Measurements from ENCODE around the gene RGPD4. TPM values are rescaled to one million over a fixed set of nuclear protein-coding genes. Genes with fewer than 3 reads are reported as not detected.
A peak's percentile ranks its signal among the peaks of the same experiment; 100 is the strongest.
"Not testable (repeated sequence)": the region's sequence is repeated elsewhere in the genome, so short reads cannot be mapped to it uniquely, and the experiment has no call there.

The RGPD4 gene
- total RNA-seq, 4 donors from 2014 or later: not detected

- Histone ChIP-seq H3K4me3 (replicated peaks in 1 of 3) (no peak overlapping the region), H3K36me3 (no peaks in the 10 kb centered on the region), H3K27ac (no peak overlapping the region), H3K9me3 (no peaks in the 10 kb centered on the region), H3K27me3 (no peaks in the 10 kb centered on the region), H3K4me1 (no peaks in the 10 kb centered on the region)
- TF ChIP-seq CTCF (IDR thresholded peaks at IDR 0.05) (no peak), POLR2A (IDR thresholded peaks at IDR 0.05) (no peak)
- DNase-seq: no peak
- intact Hi-C loops (cut with DNase I): no loop called here
- 75 to 81% methylated on average over 2 of the region's 2 CpGs for WGBS, 2 donors
Observed at GRCh38 chr2:107824451-107825205, 2.1 kb upstream of the RGPD4 start.

- TF ChIP-seq POLR2A (IDR thresholded peaks at IDR 0.05) (no peak), CTCF (IDR thresholded peaks at IDR 0.05) (no peak)
- Histone ChIP-seq H3K9me3 (no peaks in the 10 kb centered on the region), H3K4me1 (no peaks in the 10 kb centered on the region), H3K27me3 (no peaks in the 10 kb centered on the region), H3K36me3 (no peaks in the 10 kb centered on the region), H3K27ac (no peak overlapping the region), H3K4me3 (replicated peaks in 1 of 3) (no peak overlapping the region)
- intact Hi-C loops (cut with DNase I): no loop called here
- no peak for DNase-seq
- WGBS, 2 donors: 92 to 96% methylated on average over 2 of the region's 2 CpGs
Observed at GRCh38 chr2:107825206-107825563, 1.5 kb upstream of the RGPD4 start.

- DNase-seq; intact Hi-C loops (cut with DNase I); H3K27me3 ChIP-seq; H3K27ac ChIP-seq; H3K36me3 ChIP-seq; H3K4me3 ChIP-seq (replicated peaks in 1 of 3); H3K9me3 ChIP-seq; H3K4me1 ChIP-seq: not testable (repeated sequence)
- 83 to 96% methylated on average over 12 to 29 of the region's 46 CpGs for WGBS, 2 donors
Observed at GRCh38 chr2:107829514-107829913, 2.8 kb downstream of the RGPD4 start.

GRCh38 chr2:107833152-107833551 lies 6.5 kb downstream of the RGPD4 start:
- H3K9me3 ChIP-seq; H3K4me3 ChIP-seq (replicated peaks in 1 of 3); H3K27me3 ChIP-seq; H3K36me3 ChIP-seq; DNase-seq; H3K4me1 ChIP-seq; H3K27ac ChIP-seq; intact Hi-C loops (cut with DNase I): not testable (repeated sequence)
- 89 to 93% methylated on average over 2 of the region's 2 CpGs for WGBS, 2 donors

- intact Hi-C loops (cut with DNase I); H3K27me3 ChIP-seq; H3K4me1 ChIP-seq; H3K9me3 ChIP-seq; DNase-seq; H3K4me3 ChIP-seq (replicated peaks in 1 of 3); H3K36me3 ChIP-seq; H3K27ac ChIP-seq: not testable (repeated sequence)
- WGBS, 2 donors: 50% methylated on average over 4 of the region's 11 CpGs; no CpG with 5 or more reads in 1 of the 2 donors
- peak in 2 of 6 experiments; percentile 15 to 35 for TF ChIP-seq CTCF (IDR thresholded peaks at IDR 0.05)
Observed at GRCh38 chr2:107833618-107834017, 6.9 kb downstream of the RGPD4 start.

GRCh38 chr2:107916121-107916520 lies 89.4 kb downstream of the RGPD4 start:
- WGBS, 2 donors: 80 to 100% methylated on average over 1 of the region's 2 CpGs
- DNase-seq; intact Hi-C loops (cut with DNase I): not testable (repeated sequence)

GRCh38 chr2:107916696-107917370 lies 90.1 kb downstream of the RGPD4 start:
- WGBS, 2 donors: 93 to 96% methylated on average over 1 of the region's 1 CpG
- H3K27ac ChIP-seq; H3K4me1 ChIP-seq; H3K4me3 ChIP-seq (replicated peaks in 1 of 3); intact Hi-C loops (cut with DNase I); H3K27me3 ChIP-seq; DNase-seq; H3K36me3 ChIP-seq; H3K9me3 ChIP-seq: not testable (repeated sequence)

More at GRCh38 chr2:107916121-107916520, 89.4 kb downstream of the RGPD4 start:
- H3K36me3 ChIP-seq; H3K4me1 ChIP-seq; H3K27ac ChIP-seq; H3K4me3 ChIP-seq (replicated peaks in 1 of 3); H3K9me3 ChIP-seq; H3K27me3 ChIP-seq: not testable (repeated sequence)

Measured in thyroid gland (tissue), 4 donors.